HG02763 (cell line): Measurements from ENCODE around the gene ADAM19.

Experiments
- ATAC-seq: cut with Tn5 transposase; IDR thresholded peaks from one replicate; pipeline ENCODE4 v1.9.1; 2021; ENCODE audit warnings: mild to moderate bottlenecking, moderate library complexity; ENCODE audit not compliant: unreplicated experiment

ADAM19 gene

DNA sequence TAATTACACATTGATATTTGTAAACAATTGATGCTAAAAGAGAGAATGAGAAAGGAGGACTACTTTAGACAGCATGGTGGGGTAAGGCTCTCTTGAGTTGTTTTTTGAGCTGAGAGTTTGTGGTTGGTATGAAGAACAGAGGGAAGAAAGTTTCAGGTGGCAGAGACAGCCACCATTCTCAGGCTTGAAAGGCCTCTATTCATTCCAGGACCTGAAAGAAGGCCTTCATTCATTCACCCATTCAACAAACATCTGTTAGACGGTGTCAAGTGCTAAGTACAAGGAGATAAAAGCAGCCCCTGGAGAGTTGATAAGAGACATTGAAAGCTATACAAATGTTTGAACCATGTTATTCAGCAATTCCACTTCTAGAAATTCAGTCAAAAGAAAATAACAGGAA, 21.7 kb upstream of the ADAM19 start:
- ATAC-seq: no peak

DNA sequence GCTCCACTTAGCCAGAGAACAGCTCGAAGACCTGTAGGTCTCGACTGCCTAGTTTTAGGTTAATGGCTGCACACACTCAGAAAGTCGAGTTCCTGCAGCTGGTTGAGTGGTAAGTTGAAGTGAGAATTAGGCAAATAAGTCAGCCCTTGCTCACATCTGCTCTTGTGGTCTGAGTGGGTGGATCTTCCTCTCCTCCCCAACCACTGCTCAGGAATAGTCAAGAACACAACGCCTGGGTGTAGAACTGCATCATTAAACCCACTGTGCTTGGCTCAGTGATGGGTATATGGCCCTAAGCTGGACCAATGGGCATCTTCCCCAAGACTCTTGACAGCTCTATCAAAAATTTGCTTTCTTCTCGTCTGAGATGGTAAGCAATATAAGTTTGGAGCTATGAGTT, 20.9 kb upstream of the ADAM19 start:
- ATAC-seq: peak; percentile 80

DNA sequence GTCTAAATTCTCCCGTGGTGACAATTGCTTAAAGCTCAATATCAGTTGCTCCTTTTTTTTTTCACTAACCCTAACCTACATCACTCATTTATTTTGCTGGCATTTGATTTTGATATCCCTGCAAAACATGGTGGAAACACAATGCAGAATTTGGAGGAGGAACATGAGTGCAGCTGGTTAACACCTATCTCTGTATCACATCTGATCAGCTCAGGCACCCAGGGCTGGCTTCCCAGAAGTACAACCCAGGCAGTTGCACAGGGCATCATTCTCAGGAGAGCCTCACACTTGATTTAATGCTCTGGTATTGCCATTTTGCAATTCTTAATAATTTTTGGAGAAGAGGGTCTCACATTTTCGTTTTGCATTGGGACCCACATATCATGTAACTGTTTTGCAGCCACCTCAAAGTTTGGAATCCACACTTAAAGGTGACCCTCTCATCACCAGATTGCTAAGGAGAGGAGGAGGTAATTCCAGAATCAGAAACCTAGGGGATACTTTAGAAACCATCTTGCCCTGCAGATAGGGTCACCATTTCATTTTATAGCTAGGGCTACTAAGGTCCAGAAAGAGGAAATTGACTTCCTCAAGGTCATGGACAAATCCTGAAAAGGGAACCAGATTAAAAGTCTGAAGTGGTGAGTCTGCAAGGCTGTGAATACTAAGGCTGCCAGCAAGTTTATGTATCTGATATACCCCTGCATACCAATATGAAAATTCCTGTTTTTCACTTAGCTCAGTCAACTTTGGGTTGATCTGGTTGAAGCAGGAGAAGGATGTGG, 19.3 kb upstream of the ADAM19 start:
- no peak for ATAC-seq

- no peak for ATAC-seq
Measured at GRCh38 chr5:157594257-157594656, 18.7 kb upstream of the ADAM19 start.

GRCh38 chr5:157593052-157593757, 17.6 kb upstream of the ADAM19 start:
- no peak for ATAC-seq

- no peak for ATAC-seq
Measured at GRCh38 chr5:157592594-157592993, 17.0 kb upstream of the ADAM19 start.

GRCh38 chr5:157590478-157590877, 14.9 kb upstream of the ADAM19 start:
- ATAC-seq: no peak

DNA sequence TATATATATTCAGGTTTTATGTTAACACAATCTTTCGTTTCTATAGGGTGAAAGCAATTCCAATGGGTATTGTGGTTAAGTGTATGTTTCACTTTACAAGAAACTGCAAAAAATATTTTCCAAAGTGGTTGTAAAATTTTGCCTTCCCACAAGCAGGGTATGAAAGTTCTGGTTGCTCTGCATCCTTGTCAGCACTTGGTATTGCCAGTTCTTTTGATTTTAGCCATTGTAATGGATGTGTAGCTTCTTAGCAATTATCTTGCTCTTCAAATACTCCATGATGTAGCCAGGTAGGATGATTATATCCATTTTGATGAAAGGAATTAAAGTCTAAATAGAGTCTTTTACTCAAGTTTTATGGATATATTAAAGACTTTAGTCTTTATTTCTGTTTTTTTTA, 9.1 kb upstream of the ADAM19 start:
- ATAC-seq: no peak

DNA sequence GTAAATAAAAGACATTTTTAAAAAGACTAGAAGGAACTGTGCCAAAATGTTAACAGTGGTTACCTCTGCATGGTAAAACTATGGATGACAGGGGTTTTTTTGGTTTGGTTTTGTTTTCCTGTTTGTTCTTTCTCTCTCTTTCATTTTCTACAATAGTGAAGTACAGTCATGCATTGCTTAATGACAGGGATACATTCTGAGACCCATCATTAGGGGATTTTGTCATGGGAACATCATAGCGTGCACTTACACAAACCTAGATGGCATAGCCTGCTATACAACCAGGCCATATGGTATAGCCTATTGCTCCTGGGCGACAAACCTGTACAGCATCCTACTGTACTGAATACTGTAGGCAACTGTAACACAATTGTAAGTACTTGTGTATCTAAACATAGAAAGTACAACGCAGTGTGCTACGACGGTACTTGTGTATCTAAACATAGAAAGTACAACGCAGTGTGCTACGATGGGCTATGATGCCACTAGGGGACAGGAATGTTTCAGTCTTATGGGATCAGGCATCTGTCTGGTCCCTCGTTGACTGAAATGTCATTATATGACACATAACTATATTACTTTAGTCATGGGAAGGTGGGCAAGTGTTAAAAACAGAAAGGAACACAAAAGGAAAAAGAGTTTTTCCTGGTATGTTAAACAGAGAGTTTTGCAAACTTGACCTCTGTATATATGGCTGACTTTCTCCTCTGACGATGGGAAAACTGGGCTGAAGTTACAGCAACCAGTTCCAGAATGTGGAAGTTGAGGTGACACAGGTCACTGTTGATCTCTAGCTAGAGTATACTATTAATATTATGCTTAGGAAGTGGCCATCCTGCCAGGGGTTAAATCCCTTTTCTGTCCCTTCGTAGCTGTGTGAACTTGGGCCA, 7.4 kb upstream of the ADAM19 start:
- ATAC-seq: no peak

- ATAC-seq: no peak
Measured at GRCh38 chr5:157581901-157582300, 6.3 kb upstream of the ADAM19 start.

- no peak for ATAC-seq
Measured at GRCh38 chr5:157578079-157578780, 2.7 kb upstream of the ADAM19 start.

DNA sequence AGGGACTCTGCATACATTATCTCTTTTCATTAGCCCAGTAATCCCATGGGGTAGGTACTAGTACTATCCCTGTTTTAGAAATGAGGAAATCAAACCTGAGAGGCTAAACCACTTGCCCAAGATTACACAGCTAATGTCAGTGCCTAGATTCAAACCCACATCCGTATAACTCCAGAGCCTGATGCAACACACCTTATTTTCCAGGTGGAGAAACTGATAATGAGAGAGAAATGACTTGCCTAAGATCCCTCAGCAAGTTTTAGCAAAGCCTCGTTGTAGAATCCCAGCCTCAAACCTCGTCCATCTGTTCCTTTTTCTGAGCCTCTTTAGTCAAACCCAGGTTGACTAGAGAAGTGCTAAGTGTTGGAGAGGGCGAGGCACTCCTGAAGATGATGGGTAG, 1.1 kb upstream of the ADAM19 start:
- no peak for ATAC-seq

DNA sequence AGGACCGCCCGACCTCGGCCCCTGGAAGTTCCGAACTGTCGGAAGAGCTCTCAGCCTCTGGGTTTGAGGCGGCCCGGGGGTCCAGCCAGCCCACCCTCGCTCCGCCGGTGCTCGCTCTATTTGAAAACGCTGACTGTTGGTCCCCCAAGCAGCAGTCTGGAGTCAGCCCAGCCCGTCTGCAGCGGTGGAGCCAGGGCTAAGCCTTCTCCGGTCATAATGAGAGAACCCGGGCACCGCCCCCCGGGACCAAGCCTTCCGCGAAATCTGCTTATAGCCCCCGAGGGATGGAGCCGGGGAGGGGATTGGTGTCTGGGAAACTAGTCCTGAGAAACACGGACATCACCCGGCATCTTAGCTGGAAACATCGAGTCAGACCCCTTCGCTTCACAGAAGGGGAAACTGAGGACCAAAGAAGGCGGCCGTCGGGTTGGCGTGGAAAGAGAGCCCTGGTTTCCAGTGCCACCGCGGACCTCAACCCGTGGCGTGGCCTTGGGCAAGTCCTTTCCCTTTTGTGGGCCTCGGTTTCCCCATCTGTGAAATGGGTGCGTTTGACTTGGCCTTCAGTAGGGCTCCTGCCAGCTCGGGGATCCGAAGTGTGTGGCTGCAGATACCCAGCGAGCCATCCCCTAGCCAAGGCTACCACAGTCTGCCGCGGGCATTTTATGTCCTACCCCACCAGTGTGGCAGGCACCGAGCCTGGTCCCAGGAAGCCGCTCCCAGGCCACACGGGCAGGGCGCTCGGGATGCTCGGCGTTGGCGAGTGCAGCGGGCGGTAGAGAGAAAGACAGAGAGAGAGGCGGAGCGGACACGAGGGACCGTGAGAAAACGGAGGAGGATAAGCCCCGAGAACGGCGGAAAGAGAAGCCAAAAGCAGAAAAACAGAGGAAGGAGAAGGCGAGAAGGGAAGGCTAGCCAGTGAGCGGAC, 857 bp downstream of the ADAM19 start:
- no peak for ATAC-seq

DNA sequence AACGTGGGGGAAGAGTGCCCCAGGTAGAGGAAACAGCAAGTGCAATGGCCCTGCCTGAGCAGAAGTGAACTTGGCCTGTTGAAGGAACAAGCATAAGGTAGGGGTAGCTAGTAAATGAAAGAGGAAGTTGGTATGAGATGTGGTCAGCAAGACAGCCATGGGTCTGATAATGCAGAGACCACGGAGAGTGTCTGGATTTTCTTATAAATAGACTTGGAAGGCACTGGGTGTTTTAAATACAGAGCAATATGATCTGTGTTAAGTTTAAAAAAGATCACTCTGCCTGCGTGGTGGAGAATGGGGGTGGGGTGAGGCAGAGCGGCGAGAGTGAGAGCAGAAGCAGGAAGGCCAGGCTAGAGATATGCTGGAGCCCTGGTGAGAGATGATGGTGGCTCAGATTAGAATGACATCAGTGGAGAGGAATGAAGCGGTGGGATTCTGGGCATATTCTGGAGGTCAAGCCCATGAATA, 4.2 kb downstream of the ADAM19 start:
- peak; percentile 90 for ATAC-seq

DNA sequence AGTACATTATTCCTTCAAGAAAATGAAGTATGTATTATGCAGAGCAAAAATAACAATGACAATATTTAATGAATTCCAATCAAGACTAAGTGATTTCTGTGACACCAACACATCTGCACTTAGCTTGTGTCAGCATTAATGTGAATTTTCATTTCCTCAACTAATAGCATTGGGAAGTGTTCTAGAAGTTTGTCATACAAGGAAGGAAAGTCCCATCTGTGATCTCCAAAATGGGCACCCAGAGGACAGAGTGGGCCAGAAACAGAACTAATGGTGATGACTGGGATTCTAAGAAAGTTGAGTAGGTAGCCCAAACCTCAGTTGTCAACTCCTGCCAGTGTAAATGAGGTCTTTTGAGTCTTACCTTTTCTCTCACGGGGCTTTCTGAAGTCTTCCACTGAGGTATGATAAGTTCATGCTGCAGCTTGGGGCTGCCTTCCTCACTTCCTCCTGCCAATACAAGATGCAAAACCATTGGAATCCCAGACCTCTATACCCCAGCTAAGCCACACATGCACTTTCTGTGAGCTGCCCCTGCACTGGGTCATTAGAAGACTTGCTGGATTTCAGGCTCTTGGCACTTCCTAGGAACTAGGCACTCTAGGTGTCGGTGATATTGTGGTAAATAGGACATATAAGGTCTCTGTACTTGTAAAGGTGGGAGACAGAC, 4.9 kb downstream of the ADAM19 start:
- no peak for ATAC-seq

GRCh38 chr5:157568720-157569119, 6.9 kb downstream of the ADAM19 start:
- ATAC-seq: no peak

- no peak for ATAC-seq
Measured at GRCh38 chr5:157568222-157568621, 7.4 kb downstream of the ADAM19 start.

DNA sequence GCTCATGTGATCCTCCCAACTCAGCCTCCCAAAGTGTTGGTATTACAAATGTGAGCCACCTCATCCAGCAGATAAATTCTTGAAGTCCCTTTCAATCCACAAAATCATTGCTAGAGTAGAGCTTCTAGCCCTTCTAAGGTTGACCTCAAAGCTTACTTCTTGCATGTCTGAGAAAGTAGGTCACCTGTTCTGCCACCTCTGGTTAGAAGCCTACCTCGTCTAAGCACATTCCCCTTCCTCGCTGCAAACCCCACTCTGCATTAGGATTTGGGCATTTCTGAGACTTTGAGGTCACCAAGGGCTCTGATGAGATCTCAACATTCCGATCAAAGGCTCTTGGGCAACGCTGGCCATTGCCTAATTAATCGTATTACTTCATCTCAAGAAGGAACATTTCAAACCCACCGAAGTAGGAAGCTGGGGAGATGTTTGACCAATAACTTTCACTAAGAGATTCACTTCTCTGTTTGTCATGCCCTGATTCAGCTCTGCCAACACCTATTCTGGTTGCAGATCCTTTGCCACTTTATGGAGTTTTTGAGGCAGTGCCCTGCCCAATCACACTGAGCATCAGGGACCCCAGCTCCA, 8.6 kb downstream of the ADAM19 start:
- no peak for ATAC-seq
